Smooth muscle cell (in vitro differentiated cells): ENCODE measurements around the gene ETS1. TPM values are rescaled to one million over a fixed set of nuclear protein-coding genes. Genes with fewer than 3 reads are reported as not detected.

ENCODE experiments used
- DNase-seq: peaks from one replicate; lab custom pipeline; 2025; ENCODE audit not compliant: unreplicated experiment; lab: John Stamatoyannopoulos, UW
- H2AFZ ChIP-seq: fragments of 200-600 bp; sonication (generic); 2 replicates; pipeline ENCODE4 v1.6.0; 2016; ENCODE audit warnings: antibody characterized with exemption, low read depth, mild to moderate bottlenecking
- H3F3A ChIP-seq: fragments of 200-600 bp; sonication (generic); 2 replicates; pipeline ENCODE4 v1.6.0; 2017; ENCODE audit warnings: antibody characterized with exemption, low read depth
- H3K27ac ChIP-seq: fragments of 200-600 bp; sonication (generic); 2 replicates; pipeline ENCODE4 v1.5.1; 2016; ENCODE audit warnings: low read depth, mild to moderate bottlenecking
- H3K27me3 ChIP-seq: fragments of 200-600 bp; sonication (generic); 2 replicates; pipeline ENCODE4 v1.6.1; 2016; ENCODE audit warnings: low read depth, mild to moderate bottlenecking
- H3K36me3 ChIP-seq: fragments of 200-600 bp; sonication (generic); 2 replicates; pipeline ENCODE4 v1.5.1; 2016; ENCODE audit warnings: low read depth
- H3K4me1 ChIP-seq: fragments of 200-600 bp; sonication (generic); 2 replicates; pipeline ENCODE4 v1.5.1; 2016; ENCODE audit warnings: low read depth
- H3K4me2 ChIP-seq: fragments of 200-600 bp; sonication (generic); 2 replicates; pipeline ENCODE4 v1.6.0; 2016; ENCODE audit warnings: mild to moderate bottlenecking
- H3K4me3 ChIP-seq: fragments of 200-600 bp; sonication (generic); 2 replicates; pipeline ENCODE4 v1.5.1; 2016; ENCODE audit warnings: mild to moderate bottlenecking
- H3K79me2 ChIP-seq: fragments of 200-600 bp; sonication (generic); 2 replicates; pipeline ENCODE4 v1.6.0; 2016; ENCODE audit warnings: low read depth, mild to moderate bottlenecking
- H3K9ac ChIP-seq: fragments of 200-600 bp; sonication (generic); 2 replicates; pipeline ENCODE4 v1.6.0; 2016; ENCODE audit warnings: low read depth
- H3K9me3 ChIP-seq: fragments of 200-600 bp; sonication (generic); replicated peaks from 2 replicates; pipeline ENCODE4 v1.5.1; 2016; ENCODE audit warnings: low read depth
- H4K20me1 ChIP-seq: fragments of 200-600 bp; sonication (generic); 2 replicates; pipeline ENCODE4 v1.6.0; 2016; ENCODE audit warnings: low read depth
- CTCF ChIP-seq: fragments of 200-600 bp; sonication (generic); IDR thresholded peaks from 2 replicates; pipeline ENCODE4 v1.5.1; 2017; ENCODE audit warnings: borderline replicate concordance, mild to moderate bottlenecking, antibody characterized with exemption; ENCODE audit not compliant: insufficient read depth, poor library complexity, severe bottlenecking
- WGBS: methylation state at CpG from one replicate; pipeline ENCODE4 v1.1.7; 2016; ENCODE audit warnings: low lambda C conversion rate; 5-methylcytosine and 5-hydroxymethylcytosine counted together
- polyA plus RNA-seq: library from polyadenylated mRNA; unstranded; fragments of >200 nt; fragmentation: Nextera tagmentation; extraction: Ambion mirVana; gene quantifications from 2 replicates; pipeline ENCODE4 v1.2.1, GENCODE V29; 2016
- total RNA-seq: library from RNA; depleted of rRNA; stranded (reverse); fragments of >200 nt; gene quantifications from 2 replicates; pipeline ENCODE4 v1.2.3, GENCODE V29; 2014

The ETS1 gene
- total and polyA plus RNA-seq, 2 experiments from 2014 or later, result 4.1 to 22.8 TPM

- Histone ChIP-seq H3K9me3 (no peaks in the 10 kb centered on the region), H3K27ac (peak overlapping the region; percentile 72), H3F3A (peaks cover 10% of the 10 kb centered on the region), H2AFZ (no peak overlapping the region), H3K36me3 (peaks cover 10% of the 10 kb centered on the region), H3K4me1 (no peaks in the 10 kb centered on the region), H3K4me3 (no peak overlapping the region), H3K4me2 (peak overlapping the region; percentile 63), H3K79me2 (peaks cover 12% of the 10 kb centered on the region), H3K27me3 (no peaks in the 10 kb centered on the region), H3K9ac (peak overlapping the region; percentile 38), H4K20me1 (no peaks in the 10 kb centered on the region)
- no peak for TF ChIP-seq CTCF
- 74% methylated on average over 11 of the region's 11 CpGs for WGBS
- no peak for DNase-seq
Observed at GRCh38 chr11:128482512-128483191, 104.7 kb downstream of the ETS1 start.

GRCh38 chr11:128482092-128482491 lies 105.3 kb downstream of the ETS1 start:
- H4K20me1 ChIP-seq, result no peaks in the 10 kb centered on the region

GRCh38 chr11:128481135-128481534 lies 106.2 kb downstream of the ETS1 start:
- peaks cover 10% of the 10 kb centered on the region for H3F3A ChIP-seq
- no peak overlapping the region for H2AFZ ChIP-seq
- H3K4me3 ChIP-seq, result no peak overlapping the region
- H3K9ac ChIP-seq, result no peak overlapping the region
- peak overlapping the region; percentile 72 for H3K27ac ChIP-seq
- peaks cover 10% of the 10 kb centered on the region for H3K36me3 ChIP-seq
- TF ChIP-seq CTCF, result no peak
- H3K9me3 ChIP-seq, result no peaks in the 10 kb centered on the region
- H3K27me3 ChIP-seq, result no peaks in the 10 kb centered on the region
- no peaks in the 10 kb centered on the region for H4K20me1 ChIP-seq
- no peaks in the 10 kb centered on the region for H3K4me1 ChIP-seq
- H3K79me2 ChIP-seq, result peaks cover 12% of the 10 kb centered on the region
- WGBS, result 89% methylated on average over 2 of the region's 2 CpGs
- DNase-seq, result no peak
- H3K4me2 ChIP-seq, result peak overlapping the region; percentile 63

More at GRCh38 chr11:128482092-128482491, 105.3 kb downstream of the ETS1 start:
- Histone ChIP-seq H3K4me2 (peak overlapping the region; percentile 63), H3K27me3 (no peaks in the 10 kb centered on the region), H2AFZ (no peak overlapping the region), H3F3A (peaks cover 10% of the 10 kb centered on the region), H3K27ac (peak overlapping the region; percentile 72), H3K4me1 (no peaks in the 10 kb centered on the region), H3K36me3 (peaks cover 10% of the 10 kb centered on the region), H3K4me3 (no peak overlapping the region), H3K9me3 (no peaks in the 10 kb centered on the region), H3K79me2 (peaks cover 12% of the 10 kb centered on the region), H3K9ac (peak overlapping the region; percentile 38)
- TF ChIP-seq CTCF, result no peak
- no peak for DNase-seq
- WGBS, result 73% methylated on average over 3 of the region's 3 CpGs

GRCh38 chr11:128480665-128481064 lies 106.7 kb downstream of the ETS1 start:
- no peak overlapping the region for H2AFZ ChIP-seq
- H3K79me2 ChIP-seq, result peaks cover 12% of the 10 kb centered on the region
- no peaks in the 10 kb centered on the region for H4K20me1 ChIP-seq
- no peaks in the 10 kb centered on the region for H3K4me1 ChIP-seq
- H3K27ac ChIP-seq, result peak overlapping the region; percentile 72
- 95% methylated on average over 4 of the region's 4 CpGs for WGBS
- no peak overlapping the region for H3K4me3 ChIP-seq
- TF ChIP-seq CTCF, result no peak
- no peak for DNase-seq
- peaks cover 10% of the 10 kb centered on the region for H3K36me3 ChIP-seq
- peak overlapping the region; percentile 63 for H3K4me2 ChIP-seq
- no peaks in the 10 kb centered on the region for H3K9me3 ChIP-seq
- no peaks in the 10 kb centered on the region for H3K27me3 ChIP-seq
- no peak overlapping the region for H3K9ac ChIP-seq
- H3F3A ChIP-seq, result peaks cover 10% of the 10 kb centered on the region
